GM12878 (cell line): ENCODE measurements around the gene CCL16. TPM values are rescaled to one million over a fixed set of nuclear protein-coding genes. Genes with fewer than 3 reads are reported as not detected.

Experiments
- ATAC-seq: fragments of 200-7000 bp; cut with Tn5 transposase; 3 replicates; pipeline ENCODE4 v1.9.1; 2020; ENCODE audit warnings: mild to moderate bottlenecking, moderate library complexity
- BruUV-seq: library from RNA; stranded (reverse); fragments of 400-500 nt; replicated peaks from 2 replicates; lab custom pipeline; 2021; lab: Mats Ljungman, UMichigan
- CTCF ChIA-PET: fragments of 300-600 bp; sonication (Branson Sonifier 250); formaldehyde crosslinking; extraction: SDS; loops from one replicate; lab custom pipeline; 2021; ENCODE audit warnings: inconsistent platforms; lab: Yijun Ruan, JAX
- POLR2A ChIA-PET: fragments of 350-600 bp; formaldehyde crosslinking; extraction: SDS; loops from one replicate; lab custom pipeline; 2021; ENCODE audit warnings: inconsistent platforms; lab: Charles Lee
- RAD21 ChIA-PET: fragments of 300-600 bp; sonication (Branson Sonifier 250); formaldehyde crosslinking; loops from one replicate; lab custom pipeline; 2023; ENCODE audit warnings: antibody characterized with exemption; ENCODE audit not compliant: unreplicated experiment; lab: Charles Lee
- SMC1A ChIA-PET: fragments of 300-600 bp; sonication (Branson Sonifier 250); formaldehyde crosslinking; loops from one replicate; lab custom pipeline; 2023; ENCODE audit not compliant: unreplicated experiment, uncharacterized antibody; lab: Charles Lee
- DNase-seq: peaks from one replicate; pipeline ENCODE4 v3.0.0-alpha.2; 2011; ENCODE audit warnings: low read depth, low spot score
- FAIRE-seq: peaks from 3 replicates; lab custom pipeline; 2011; peaks lifted over from hg19 to GRCh38; lab: Jason Lieb, UNC
- H2AFZ ChIP-seq: 2 replicates; pipeline ENCODE4 v1.6.0; 2011; ENCODE audit warnings: low read depth, low read length, control low read depth; ENCODE audit not compliant: control insufficient read depth
- H3K27ac ChIP-seq: 2 replicates; pipeline ENCODE4 v1.5.1; 2011; ENCODE audit warnings: control low read depth; ENCODE audit not compliant: control insufficient read depth, insufficient read depth
- H3K27me3 ChIP-seq, 2 experiments: replicated peaks in 1 of 2; 2 replicates each; pipeline versions ENCODE4 v1.6.0 to v1.6.1; 2011; ENCODE audit warnings: low read length in 1 of 2; ENCODE audit not compliant: control insufficient read depth in 2 of 2, insufficient read depth in 2 of 2
- H3K36me3 ChIP-seq, 2 experiments: 2 replicates each; pipeline ENCODE4 v1.5.1; 2011; ENCODE audit warnings: low read length in 1 of 2; ENCODE audit not compliant: control insufficient read depth in 2 of 2, insufficient read depth in 2 of 2
- H3K4me1 ChIP-seq: 2 replicates; pipeline ENCODE4 v1.6.1; 2011; ENCODE audit warnings: mild to moderate bottlenecking, low read length, moderate library complexity, mixed read lengths; ENCODE audit not compliant: control insufficient read depth, insufficient read depth
- H3K4me2 ChIP-seq: 2 replicates; pipeline ENCODE4 v1.6.0; 2011; ENCODE audit warnings: control low read depth; ENCODE audit not compliant: control insufficient read depth, insufficient read depth
- H3K4me3 ChIP-seq: fragments of 200-600 bp; sonication (generic); 2 replicates; pipeline ENCODE4 v1.5.1; 2016
- H3K79me2 ChIP-seq: 2 replicates; pipeline ENCODE4 v1.6.0; 2011; ENCODE audit warnings: low read length; ENCODE audit not compliant: control insufficient read depth, insufficient read depth
- H3K9ac ChIP-seq: 2 replicates; pipeline ENCODE4 v1.8.0; 2011; ENCODE audit warnings: low read length, control low read depth, mixed read lengths; ENCODE audit not compliant: control insufficient read depth, insufficient read depth
- H3K9me3 ChIP-seq: replicated peaks from 3 replicates; pipeline ENCODE4 v1.5.1; 2011; ENCODE audit warnings: mild to moderate bottlenecking, low read length; ENCODE audit not compliant: control insufficient read depth, insufficient read depth
- H4K20me1 ChIP-seq: 2 replicates; pipeline ENCODE4 v1.6.0; 2011; ENCODE audit not compliant: control insufficient read depth, insufficient read depth
- CREB1 ChIP-seq: IDR thresholded peaks from 2 replicates; pipeline ENCODE4 v1.6.1; 2012; ENCODE audit warnings: low read depth, mild to moderate bottlenecking, inconsistent platforms
- HCFC1 ChIP-seq: fragments of 150-350 bp; IDR thresholded peaks from 2 replicates; pipeline ENCODE4 v1.6.1; 2014; ENCODE audit warnings: low read length
- LARP7 ChIP-seq: fragments of 450-650 bp; IDR thresholded peaks from 2 replicates; pipeline ENCODE4 v1.6.1; 2017; ENCODE audit warnings: mild to moderate bottlenecking
- MEF2A ChIP-seq: IDR thresholded peaks from 2 replicates; pipeline ENCODE4 v1.6.1; 2011; ENCODE audit warnings: low read depth, mild to moderate bottlenecking, low read length, moderate library complexity; ENCODE audit not compliant: insufficient read depth
- NRF1 ChIP-seq: conservative IDR thresholded peaks from 2 replicates; pipeline ENCODE4 v1.6.1; 2011; ENCODE audit warnings: mild to moderate bottlenecking, low read depth, low read length, improper control_type of control experiment
- RELA ChIP-seq: fragments of 450-650 bp; IDR thresholded peaks from 2 replicates; pipeline ENCODE4 v1.8.0; 2014; ENCODE audit warnings: borderline replicate concordance; ENCODE audit not compliant: partially characterized antibody
- STAT3 ChIP-seq: IDR thresholded peaks from 2 replicates; pipeline ENCODE4 v1.6.1; 2011; ENCODE audit warnings: low read depth, low read length, improper control_type of control experiment
- SUZ12 ChIP-seq: fragments of 200-600 bp; sonication (generic); IDR thresholded peaks from one replicate; pipeline ENCODE4 v1.6.1; 2018; ENCODE audit warnings: antibody characterized with exemption, mild to moderate bottlenecking; ENCODE audit not compliant: unreplicated experiment
- TCF7 ChIP-seq: IDR thresholded peaks from 2 replicates; pipeline ENCODE4 v1.6.1; 2014; ENCODE audit warnings: antibody characterized with exemption, borderline replicate concordance
- ZBTB4 ChIP-seq: fragments of 450-650 bp; formaldehyde crosslinking; IDR thresholded peaks from 2 replicates; pipeline ENCODE4 v1.4.0; 2022; ENCODE audit warnings: mild to moderate bottlenecking, moderate library complexity
- ZNF384 ChIP-seq: IDR thresholded peaks from 2 replicates; pipeline ENCODE4 v1.6.1; 2012; ENCODE audit warnings: low read depth, mild to moderate bottlenecking, low read length, improper control_type of control experiment, borderline replicate concordance
- WGBS: methylation state at CpG from one replicate; pipeline ENCODE4 v1.1.6; 2016; ENCODE audit warnings: low lambda C conversion rate; ENCODE audit not compliant: insufficient replicate concordance, insufficient coverage; ENCODE audit errors: missing lambda C conversion rate; 5-methylcytosine and 5-hydroxymethylcytosine counted together
- in situ Hi-C: fragments of 300-500 bp; cut with MboI; formaldehyde crosslinking; loops from 9 replicates; pipeline ENCODE4 v1.14.3; 2018; ENCODE audit warnings: mixed read lengths
- intact Hi-C: fragments of 100-400 bp; cut with micrococcal nuclease; formaldehyde crosslinking; loops from one replicate; pipeline ENCODE4 v1.14.2; 2022; ENCODE audit not compliant: unreplicated experiment
- polyA plus RNA-seq, 11 experiments: library from polyadenylated mRNA; depleted of rRNA in 4 of 11; unstranded in 6 of 11; stranded (reverse) in 5 of 11; fragments of >200 nt; fragmentation: Nextera tagmentation in 4 of 11; fragmentation: Illumina TruSeq in 1 of 11; extraction: Ambion mirVana in 4 of 11; extraction: Trizol in 1 of 11; gene quantifications; 1 replicate in 1 of 11; 2 replicates in 10 of 11; pipeline versions ENCODE4 v1.2.1 to v1.2.3, GENCODE V29; 2011 to 2016; ENCODE audit warnings: inconsistent platforms in 2 of 11, missing spikeins in 2 of 11, low read depth in 1 of 11
- total RNA-seq, 4 experiments: library from RNA; depleted of rRNA in 3 of 4; stranded (reverse); fragments of >200 nt in 3 of 4; fragmentation: Illumina TruSeq in 1 of 4; extraction: Trizol in 1 of 4; gene quantifications; 2 replicates each; pipeline versions ENCODE4 v1.2.1 to v1.2.3, GENCODE V29; 2013 to 2021

The CCL16 gene
- total and polyA plus RNA-seq, 10 of the 15 experiments (the other 5 are each of a cell fraction or from before 2014, with no cell fraction given): not detected

GRCh38 chr17:36001110-36001771 lies 19.9 kb upstream of the CCL16 start, which contains the start of gene CCL15:
Gene CCL15, minus strand, starts transcription at chr17:36001553. Its CDS starts 61 bp downstream, at chr17:36001492.
- BruUV-seq: no TSS peak
- Histone ChIP-seq H3K27me3 (no peaks in the 10 kb centered on the region), H4K20me1 (no peaks in the 10 kb centered on the region), H3K9ac (no peak within 1 kb of the TSS), H3K36me3 (no peaks in the 10 kb centered on the region), H3K4me3 (no peak within 1 kb of the TSS), H3K9me3 (no peaks in the 10 kb centered on the region), H3K4me1 (peaks cover 19% of the 10 kb centered on the region), H3K27ac (no peak within 1 kb of the TSS), H2AFZ (no peak within 1 kb of the TSS), H3K79me2 (no peaks in the 10 kb centered on the region), H3K4me2 (no peak within 1 kb of the TSS; the same call in 1 of the 2 replicates)
- no peak for DNase-seq
- intact Hi-C loops: no loop called here
- RAD21 ChIA-PET: interaction anchor here (0.6 to 1.6 kb wide), 3 partner anchors 32 to 145 kb away, joined by 3 to 9 read pairs (median 4); no protein-coding TSS in a partner anchor
- FAIRE-seq: no peak
- in situ Hi-C loops: no loop called here
- POLR2A ChIA-PET: no interaction called here
- CTCF ChIA-PET: interaction anchor here (0.7 to 1.4 kb wide), 3 partner anchors 30 to 73 kb away, joined by 3 to 5 read pairs (median 3); no protein-coding TSS in a partner anchor
- SMC1A ChIA-PET: interaction anchor here (1.1 to 2.1 kb wide), 3 partner anchors 19 to 44 kb away, joined by 3 to 7 read pairs (median 3); partner anchors contain the start of gene CCL16
- 65% methylated on average over 6 of the region's 6 CpGs for WGBS
- 0 out of 3 replicates have a peak, but pooled peaks have one; percentile 24 for ATAC-seq
- TF ChIP-seq CREB1: no peak
- TF ChIP-seq HCFC1: no peak
- no peak for TF ChIP-seq SUZ12
- no peak for TF ChIP-seq MEF2A
- no peak for TF ChIP-seq ZBTB4 (CRISPR knock-in tag)
- TF ChIP-seq LARP7: no peak
- TF ChIP-seq STAT3: no peak
- no peak for TF ChIP-seq NRF1
- no peak for TF ChIP-seq ZNF384
- no peak for TF ChIP-seq RELA
- TF ChIP-seq TCF7: no peak
